KMS-11 (cell line): ENCODE data around the gene ADD3.
A peak's percentile ranks its signal among the peaks of the same experiment; 100 is the strongest.

Source experiments
- H2AFZ ChIP-seq: fragments of 200-600 bp; sonication (generic); 2 replicates; pipeline ENCODE4 v1.6.1; 2016; ENCODE audit warnings: antibody characterized with exemption, mixed run types, low read depth
- H3K27ac ChIP-seq: fragments of 200-600 bp; sonication (generic); 2 replicates; pipeline ENCODE4 v1.6.1; 2016; ENCODE audit warnings: mild to moderate bottlenecking, mixed run types
- H3K27me3 ChIP-seq: fragments of 200-600 bp; sonication (generic); 2 replicates; pipeline ENCODE4 v1.6.1; 2017; ENCODE audit warnings: mild to moderate bottlenecking, low read depth, mixed run types, moderate library complexity; ENCODE audit not compliant: insufficient read depth
- H3K36me3 ChIP-seq: fragments of 200-600 bp; sonication (generic); 2 replicates; pipeline ENCODE4 v1.6.1; 2017; ENCODE audit warnings: mild to moderate bottlenecking, mixed run types; ENCODE audit not compliant: insufficient read depth
- H3K4me1 ChIP-seq: fragments of 200-600 bp; sonication (generic); 2 replicates; pipeline ENCODE4 v1.6.1; 2016; ENCODE audit warnings: mild to moderate bottlenecking, low read depth, mixed run types; ENCODE audit not compliant: poor library complexity, severe bottlenecking
- H3K4me2 ChIP-seq: fragments of 200-600 bp; sonication (generic); 2 replicates; pipeline ENCODE4 v1.7.0; 2016; ENCODE audit warnings: mild to moderate bottlenecking, mixed run types
- H3K4me3 ChIP-seq: fragments of 200-600 bp; sonication (generic); IDR thresholded peaks from 2 replicates; pipeline ENCODE4 v1.6.1; 2017; ENCODE audit warnings: low read depth, low read length, mixed read lengths; ENCODE audit not compliant: insufficient read depth
- H3K79me2 ChIP-seq: fragments of 200-600 bp; sonication (generic); 2 replicates; pipeline ENCODE4 v1.6.1; 2016; ENCODE audit warnings: low read depth, mixed run types; ENCODE audit not compliant: insufficient read depth
- H3K9ac ChIP-seq: fragments of 200-600 bp; sonication (generic); 2 replicates; pipeline ENCODE4 v1.6.1; 2016; ENCODE audit warnings: mild to moderate bottlenecking, mixed run types
- H4K20me1 ChIP-seq: fragments of 200-600 bp; sonication (generic); 2 replicates; pipeline ENCODE4 v1.6.1; 2016; ENCODE audit warnings: mild to moderate bottlenecking, mixed run types; ENCODE audit not compliant: insufficient read depth
- CTCF ChIP-seq: fragments of 200-600 bp; sonication (generic); conservative IDR thresholded peaks from 2 replicates; pipeline ENCODE4 v1.6.1; 2017; ENCODE audit warnings: low read depth, mild to moderate bottlenecking, antibody characterized with exemption, low read length, moderate library complexity, mixed read lengths

ADD3 gene

DNA sequence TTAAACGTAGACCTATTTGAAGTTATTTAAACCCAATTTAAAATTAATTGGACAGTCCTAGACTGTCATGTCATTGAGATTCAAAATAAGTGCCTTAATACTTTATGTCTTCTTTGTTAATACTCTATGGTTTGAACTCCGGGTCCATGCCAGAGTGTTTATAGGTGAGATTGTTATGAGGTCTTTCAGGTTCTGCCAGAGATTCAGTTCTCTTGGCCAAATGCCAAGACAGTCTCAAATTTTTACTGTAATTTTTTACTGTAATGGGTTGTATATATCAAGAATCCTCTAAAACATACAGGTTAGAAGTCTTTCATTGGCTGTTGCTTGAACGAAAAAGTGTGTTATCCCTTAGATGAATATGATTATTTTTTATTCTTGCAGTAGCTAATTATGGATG, 3.9 kb downstream of the ADD3 start:
- Histone ChIP-seq H2AFZ (no peak overlapping the region), H3K4me1 (peaks cover 74% of the 10 kb centered on the region), H3K36me3 (no peaks in the 10 kb centered on the region), H4K20me1 (no peaks in the 10 kb centered on the region), H3K27ac (no peak overlapping the region), H3K27me3 (no peaks in the 10 kb centered on the region), H3K4me2 (peak overlapping the region; percentile 83), H3K79me2 (peaks cover 80% of the 10 kb centered on the region), H3K9ac (no peak overlapping the region), H3K4me3 (no peak overlapping the region)
- TF ChIP-seq CTCF, result no peak

- TF ChIP-seq CTCF, result no peak
- H4K20me1 ChIP-seq, result no peaks in the 10 kb centered on the region
- H3K9ac ChIP-seq, result no peak overlapping the region
- H3K4me3 ChIP-seq, result no peak overlapping the region
- peak overlapping the region; percentile 14; the same call in 1 of the 2 replicates for H3K4me2 ChIP-seq
- no peaks in the 10 kb centered on the region for H3K36me3 ChIP-seq
- H3K79me2 ChIP-seq, result peaks cover 96% of the 10 kb centered on the region
- H3K27me3 ChIP-seq, result no peaks in the 10 kb centered on the region
- no peak overlapping the region for H2AFZ ChIP-seq
- H3K27ac ChIP-seq, result peak overlapping the region; percentile 18; the same call in 1 of the 2 replicates
- H3K4me1 ChIP-seq, result peaks cover 84% of the 10 kb centered on the region
These were observed 6.0 kb downstream of the ADD3 start for GRCh38 chr10:110013630-110014293.

GRCh38 chr10:110016039-110016438, 8.3 kb downstream of the ADD3 start:
- H3K79me2 ChIP-seq, result peaks cover 96% of the 10 kb centered on the region
- H3K4me3 ChIP-seq, result no peak overlapping the region
- H3K4me1 ChIP-seq, result peaks cover 66% of the 10 kb centered on the region
- TF ChIP-seq CTCF, result no peak
- H3K27me3 ChIP-seq, result no peaks in the 10 kb centered on the region
- no peak overlapping the region for H3K9ac ChIP-seq
- no peak overlapping the region for H3K27ac ChIP-seq
- no peaks in the 10 kb centered on the region; the same call in 1 of the 2 replicates for H4K20me1 ChIP-seq
- H3K4me2 ChIP-seq, result no peak overlapping the region
- no peaks in the 10 kb centered on the region for H3K36me3 ChIP-seq
- no peak overlapping the region for H2AFZ ChIP-seq

DNA sequence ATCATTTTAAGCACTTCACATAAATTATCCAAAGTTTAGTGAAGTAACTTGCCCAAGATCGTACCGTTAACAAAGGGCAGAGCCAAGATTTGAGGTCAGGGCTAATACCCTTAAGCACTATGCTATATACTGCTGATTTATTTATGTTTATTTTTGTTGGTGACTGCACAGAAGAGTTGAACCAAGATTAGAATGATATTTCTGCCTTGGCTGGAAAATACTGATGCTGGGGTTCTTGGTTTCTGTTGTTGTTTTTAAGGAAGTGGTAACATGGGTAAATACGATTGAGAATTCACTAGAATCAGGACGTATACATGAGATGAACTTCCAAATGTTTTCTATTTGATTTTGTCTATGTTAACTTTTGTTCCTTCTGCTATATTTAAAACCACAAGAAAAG, 9.3 kb downstream of the ADD3 start:
- H3K4me3 ChIP-seq, result no peak overlapping the region
- no peak overlapping the region for H3K4me2 ChIP-seq
- no peak overlapping the region for H3K9ac ChIP-seq
- no peaks in the 10 kb centered on the region for H3K36me3 ChIP-seq
- no peaks in the 10 kb centered on the region; the same call in 1 of the 2 replicates for H4K20me1 ChIP-seq
- no peak overlapping the region for H2AFZ ChIP-seq
- no peak for TF ChIP-seq CTCF
- H3K79me2 ChIP-seq, result peaks cover 95% of the 10 kb centered on the region
- no peak overlapping the region for H3K27ac ChIP-seq
- H3K27me3 ChIP-seq, result no peaks in the 10 kb centered on the region
- H3K4me1 ChIP-seq, result peaks cover 56% of the 10 kb centered on the region
